ENCODE data around the gene OR5B17. TPM values are rescaled to one million over a fixed set of nuclear protein-coding genes. Genes with fewer than 3 reads are reported as not detected.
"Not testable (repeated sequence)": the region's sequence is repeated elsewhere in the genome, so short reads cannot be mapped to it uniquely, and the experiment has no call there.

Gene OR5B17
- total RNA-seq (not detected), polyA plus RNA-seq (not detected)
- long read RNA-seq, donor 1 = 0 reads
- long read RNA-seq, donor 2 = 0 reads
- long read RNA-seq, donor 3 = 0 reads
- long read RNA-seq, donor 4 = 0 reads
- long read RNA-seq, donor 5 = 0 reads
- long read RNA-seq, donor 6 = 0 reads
- long read RNA-seq, donor 7 = 0 reads
- long read RNA-seq, donor 8 = 0 reads
- long read RNA-seq, donor 9 = 0 reads
- long read RNA-seq, donor 10 = 0 reads

DNA sequence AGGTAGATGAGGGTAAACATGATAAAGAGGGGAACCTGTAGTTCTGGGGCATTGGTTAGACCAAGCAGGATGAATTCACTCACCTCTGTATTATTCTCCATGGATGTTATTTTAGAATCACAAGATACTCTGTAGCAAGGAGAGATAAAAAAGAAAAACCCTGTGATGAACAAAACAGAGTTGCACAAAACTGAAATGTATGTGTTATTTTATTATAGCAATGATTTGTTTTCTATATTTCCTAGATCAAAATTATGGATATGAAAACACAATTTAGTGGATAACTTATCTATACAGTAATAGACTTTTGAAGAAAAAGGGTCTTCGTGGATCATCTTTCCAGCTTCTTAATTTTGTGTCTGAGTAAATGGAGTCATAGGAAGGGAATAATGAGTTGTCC, at the start of gene OR5B17:
OR5B17 (minus strand) TSS at position 101 of the 400 bp plus-strand sequence; CDS start at position 101, 0 bp downstream.
- H3K27ac ChIP-seq = no peak within 1 kb of the TSS
- H3K9me3 ChIP-seq (replicated peaks in 1 of 3) = no peaks in the 10 kb centered on the region
- H3K27me3 ChIP-seq = no peaks in the 10 kb centered on the region
- H3K4me3 ChIP-seq = no peak within 1 kb of the TSS
- WGBS, 4 donors = 28 to 47% (median 43%) methylated on average over 1 of the region's 1 CpG
- H3K4me1 ChIP-seq (replicated peaks in 1 of 2) = no peaks in the 10 kb centered on the region
- H3K36me3 ChIP-seq (replicated peaks in 1 of 2) = no peaks in the 10 kb centered on the region
- intact Hi-C loops (cut with DNase I) = no loop called here
- no peak for DNase-seq
- no peak for TF ChIP-seq POLR2A (IDR thresholded peaks at IDR 0.05)
- TF ChIP-seq, protein P1, sequence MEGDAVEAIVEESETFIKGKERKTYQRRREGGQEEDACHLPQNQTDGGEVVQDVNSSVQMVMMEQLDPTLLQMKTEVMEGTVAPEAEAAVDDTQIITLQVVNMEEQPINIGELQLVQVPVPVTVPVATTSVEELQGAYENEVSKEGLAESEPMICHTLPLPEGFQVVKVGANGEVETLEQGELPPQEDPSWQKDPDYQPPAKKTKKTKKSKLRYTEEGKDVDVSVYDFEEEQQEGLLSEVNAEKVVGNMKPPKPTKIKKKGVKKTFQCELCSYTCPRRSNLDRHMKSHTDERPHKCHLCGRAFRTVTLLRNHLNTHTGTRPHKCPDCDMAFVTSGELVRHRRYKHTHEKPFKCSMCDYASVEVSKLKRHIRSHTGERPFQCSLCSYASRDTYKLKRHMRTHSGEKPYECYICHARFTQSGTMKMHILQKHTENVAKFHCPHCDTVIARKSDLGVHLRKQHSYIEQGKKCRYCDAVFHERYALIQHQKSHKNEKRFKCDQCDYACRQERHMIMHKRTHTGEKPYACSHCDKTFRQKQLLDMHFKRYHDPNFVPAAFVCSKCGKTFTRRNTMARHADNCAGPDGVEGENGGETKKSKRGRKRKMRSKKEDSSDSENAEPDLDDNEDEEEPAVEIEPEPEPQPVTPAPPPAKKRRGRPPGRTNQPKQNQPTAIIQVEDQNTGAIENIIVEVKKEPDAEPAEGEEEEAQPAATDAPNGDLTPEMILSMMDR (IDR thresholded peaks at IDR 0.05) = no peak

DNA sequence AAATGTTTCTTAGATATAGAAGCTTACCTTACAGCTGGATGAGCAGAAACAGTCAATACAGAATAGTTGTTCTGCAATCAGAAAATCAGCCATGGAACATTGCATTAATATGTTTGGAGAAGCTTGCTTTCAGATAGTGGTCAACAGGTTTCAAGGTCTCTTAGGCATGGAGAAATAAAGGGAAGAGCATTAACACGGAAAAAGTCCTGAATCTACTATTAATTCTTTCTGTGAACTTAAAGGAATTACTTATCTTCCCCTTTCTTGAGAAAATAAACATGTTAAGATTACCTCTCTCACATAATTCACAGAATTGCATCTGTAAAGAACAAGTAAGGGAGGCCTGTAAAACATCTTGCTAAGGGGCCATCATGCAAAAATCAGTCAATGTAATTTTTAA, 47.9 kb upstream of the OR5B17 start, which contains the start of gene OR5B3:
OR5B3 (minus strand) TSS at position 101 of the 400 bp plus-strand sequence. CDS start 3,465 bp downstream, outside the sequence.
- intact Hi-C loops (cut with DNase I) = no loop called here
- TF ChIP-seq, protein P1 (IDR thresholded peaks at IDR 0.05) = no peak
- no peak for TF ChIP-seq POLR2A (IDR thresholded peaks at IDR 0.05)
- WGBS, 4 donors = 46 to 55% (median 52%) methylated on average over 1 of the region's 1 CpG
- DNase-seq = no peak
- H3K27ac ChIP-seq = no peak within 1 kb of the TSS
- H3K9me3 ChIP-seq (replicated peaks in 1 of 3) = no peaks in the 10 kb centered on the region
- H3K4me3 ChIP-seq = no peak within 1 kb of the TSS
- no peaks in the 10 kb centered on the region for H3K4me1 ChIP-seq (replicated peaks in 1 of 2)
- no peaks in the 10 kb centered on the region for H3K36me3 ChIP-seq (replicated peaks in 1 of 2)
- no peaks in the 10 kb centered on the region for H3K27me3 ChIP-seq

DNA sequence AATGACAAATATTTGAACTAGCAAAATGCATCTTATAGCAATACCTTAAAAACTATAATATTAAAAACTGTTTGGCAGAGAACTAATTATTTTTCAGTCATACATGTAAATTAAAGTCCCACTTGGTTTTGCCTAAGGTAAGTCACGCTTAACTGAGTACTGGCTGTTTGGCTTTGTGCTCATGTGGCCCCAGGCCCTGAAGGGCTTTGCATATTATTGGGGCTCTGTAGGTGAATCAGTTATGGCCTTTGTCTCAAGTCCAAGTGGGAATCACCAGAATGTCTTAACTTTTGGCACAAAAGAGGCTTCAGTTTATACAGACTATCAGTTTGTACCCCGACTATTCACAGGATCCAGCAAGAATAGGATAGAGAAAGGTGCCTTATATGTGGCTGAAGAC, 40.8 kb upstream of the OR5B17 start:
- 42 to 88% methylated on average over 1 of the region's 2 CpGs; no CpG with 5 or more reads in 2 of the 4 donors for WGBS, 4 donors
- intact Hi-C loops (cut with DNase I); H3K9me3 ChIP-seq (replicated peaks in 1 of 3); H3K36me3 ChIP-seq (replicated peaks in 1 of 2); H3K4me3 ChIP-seq; H3K27ac ChIP-seq; H3K27me3 ChIP-seq; DNase-seq; H3K4me1 ChIP-seq (replicated peaks in 1 of 2): not testable (repeated sequence)

DNA sequence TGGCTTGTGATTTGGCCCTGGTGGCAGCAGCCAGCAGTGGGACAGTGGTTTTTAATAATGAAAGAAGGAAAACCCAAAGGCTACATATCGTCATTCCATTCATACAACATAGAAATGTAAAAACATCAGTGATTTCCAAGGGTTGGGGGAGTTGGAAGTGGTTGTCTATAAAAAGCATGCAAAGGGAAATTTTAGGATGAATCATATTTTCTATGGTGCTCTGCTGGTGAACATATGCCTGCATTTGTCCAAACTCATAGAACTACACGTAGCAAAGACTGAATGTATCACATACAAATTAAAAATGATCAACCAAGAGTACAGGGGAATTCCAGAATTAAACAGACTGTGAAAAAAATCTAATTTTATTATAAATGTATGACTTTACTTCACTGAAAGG, 36.7 kb upstream of the OR5B17 start:
- 66 to 85% (median 73%) methylated on average over 2 of the region's 2 CpGs for WGBS, 4 donors

More for the DNA sequence above, 36.7 kb upstream of the OR5B17 start:
- no peaks in the 10 kb centered on the region for H3K36me3 ChIP-seq (replicated peaks in 1 of 2)
- DNase-seq = no peak
- H3K9me3 ChIP-seq (replicated peaks in 1 of 3) = no peaks in the 10 kb centered on the region
- no peak overlapping the region for H3K27ac ChIP-seq
- intact Hi-C loops (cut with DNase I) = no loop called here
- no peaks in the 10 kb centered on the region for H3K4me1 ChIP-seq (replicated peaks in 1 of 2)
- TF ChIP-seq, protein P1 (IDR thresholded peaks at IDR 0.05) = no peak
- TF ChIP-seq POLR2A (IDR thresholded peaks at IDR 0.05) = no peak
- H3K27me3 ChIP-seq = no peaks in the 10 kb centered on the region
- no peak overlapping the region for H3K4me3 ChIP-seq

All from adrenal gland (tissue), 19 donors.